Measurements from ENCODE around the gene PLAC1. TPM values are rescaled to one million over a fixed set of nuclear protein-coding genes. Genes with fewer than 3 reads are reported as not detected.

Gene PLAC1
- total RNA-seq, 3 donors from 2014 or later (not counting 1 experiment from before 2014, with no cell fraction given), result not detected

DNA sequence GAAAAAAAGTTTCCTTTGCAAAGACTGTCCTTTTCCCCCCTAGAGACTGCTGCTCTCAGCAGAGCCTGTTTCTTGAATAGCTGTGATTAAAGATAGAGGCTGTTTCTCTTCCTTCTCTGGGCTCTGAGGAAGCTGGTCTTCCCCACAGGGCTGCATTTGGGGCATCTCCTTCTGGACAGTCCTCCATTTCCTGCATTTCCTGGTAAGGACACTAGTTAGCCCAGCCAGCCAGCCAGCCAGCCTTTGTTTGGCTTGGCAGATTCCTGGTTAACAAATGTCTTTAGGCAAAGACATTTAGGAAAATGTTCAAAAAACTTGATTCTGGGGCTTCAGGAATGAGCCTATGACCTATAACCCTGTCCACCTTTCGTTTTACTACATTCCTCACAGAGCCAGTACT is 34.0 kb upstream of the PLAC1 start:
- H3K4me3 ChIP-seq (ENCODE audit: low read length), result no peak overlapping the region
- Mint-ChIP-seq H3K36me3 (no peaks in the 10 kb centered on the region), H3K4me3 (no peak overlapping the region), H3K27me3 (ENCODE audit: low read depth in 2 of 2) (peaks cover 0 to 26% of the 10 kb centered on the region in 2 donors), H3K9me3 (no peaks in the 10 kb centered on the region), H3K4me1 (peaks cover 0 to 20% of the 10 kb centered on the region in 2 donors), H3K27ac (peak overlapping the region in 1 of 2 donors; percentile 54)
- DNase-seq, result no peak
- H3K27me3 ChIP-seq (ENCODE audit: control insufficient read depth, insufficient read depth, low read length), result no peaks in the 10 kb centered on the region
- H3K9me3 ChIP-seq (ENCODE audit: control insufficient read depth, insufficient read depth, low read length), result no peaks in the 10 kb centered on the region
- no peak for ATAC-seq
- no peak overlapping the region for H3K27ac ChIP-seq (ENCODE audit: low read length)
- WGBS (ENCODE audit: insufficient coverage), result 78% methylated on average over 1 of the region's 1 CpG
- TF ChIP-seq, protein P1, sequence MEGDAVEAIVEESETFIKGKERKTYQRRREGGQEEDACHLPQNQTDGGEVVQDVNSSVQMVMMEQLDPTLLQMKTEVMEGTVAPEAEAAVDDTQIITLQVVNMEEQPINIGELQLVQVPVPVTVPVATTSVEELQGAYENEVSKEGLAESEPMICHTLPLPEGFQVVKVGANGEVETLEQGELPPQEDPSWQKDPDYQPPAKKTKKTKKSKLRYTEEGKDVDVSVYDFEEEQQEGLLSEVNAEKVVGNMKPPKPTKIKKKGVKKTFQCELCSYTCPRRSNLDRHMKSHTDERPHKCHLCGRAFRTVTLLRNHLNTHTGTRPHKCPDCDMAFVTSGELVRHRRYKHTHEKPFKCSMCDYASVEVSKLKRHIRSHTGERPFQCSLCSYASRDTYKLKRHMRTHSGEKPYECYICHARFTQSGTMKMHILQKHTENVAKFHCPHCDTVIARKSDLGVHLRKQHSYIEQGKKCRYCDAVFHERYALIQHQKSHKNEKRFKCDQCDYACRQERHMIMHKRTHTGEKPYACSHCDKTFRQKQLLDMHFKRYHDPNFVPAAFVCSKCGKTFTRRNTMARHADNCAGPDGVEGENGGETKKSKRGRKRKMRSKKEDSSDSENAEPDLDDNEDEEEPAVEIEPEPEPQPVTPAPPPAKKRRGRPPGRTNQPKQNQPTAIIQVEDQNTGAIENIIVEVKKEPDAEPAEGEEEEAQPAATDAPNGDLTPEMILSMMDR (IDR thresholded peaks at IDR 0.05), result no peak
- H3K36me3 ChIP-seq (ENCODE audit: control insufficient read depth, insufficient read depth, low read length), result no peaks in the 10 kb centered on the region
- intact Hi-C loops (cut with micrococcal nuclease), result no loop called here
- H3K4me1 ChIP-seq (ENCODE audit: control insufficient read depth, insufficient read depth, low read length), result no peaks in the 10 kb centered on the region

DNA sequence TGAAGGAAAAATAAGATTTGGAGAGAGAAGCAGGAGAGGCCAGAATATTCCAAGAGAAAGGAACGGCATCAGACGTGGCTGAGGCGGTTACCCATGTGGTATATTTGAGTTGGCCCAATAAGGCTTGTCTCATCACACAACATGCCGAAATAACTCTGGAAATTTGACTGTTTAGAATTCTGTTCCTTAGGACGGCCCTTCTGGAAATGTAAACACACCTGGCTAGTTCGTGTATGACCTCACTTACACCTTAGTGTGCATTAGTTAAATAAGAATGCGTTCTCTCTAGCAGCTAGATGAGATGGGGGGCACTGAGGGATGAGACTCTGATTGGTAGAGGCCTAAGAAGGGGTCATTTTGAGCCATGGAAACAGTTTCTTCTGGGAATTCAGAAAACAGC is 33.2 kb upstream of the PLAC1 start:
- Histone ChIP-seq H3K9me3 (ENCODE audit: control insufficient read depth, insufficient read depth, low read length) (no peaks in the 10 kb centered on the region), H3K27ac (ENCODE audit: low read length) (no peak overlapping the region), H3K4me3 (ENCODE audit: low read length) (no peak overlapping the region), H3K36me3 (ENCODE audit: control insufficient read depth, insufficient read depth, low read length) (no peaks in the 10 kb centered on the region), H3K27me3 (ENCODE audit: control insufficient read depth, insufficient read depth, low read length) (no peaks in the 10 kb centered on the region), H3K4me1 (ENCODE audit: control insufficient read depth, insufficient read depth, low read length) (no peaks in the 10 kb centered on the region)
- Mint-ChIP-seq H3K4me1 (peaks cover 0 to 20% of the 10 kb centered on the region in 2 donors), H3K36me3 (no peaks in the 10 kb centered on the region), H3K9me3 (no peaks in the 10 kb centered on the region), H3K4me3 (no peak overlapping the region), H3K27me3 (ENCODE audit: low read depth in 2 of 2) (peaks cover 0 to 26% of the 10 kb centered on the region in 2 donors), H3K27ac (no peak overlapping the region)
- TF ChIP-seq, protein P1 (IDR thresholded peaks at IDR 0.05), result no peak
- ATAC-seq (no peak), DNase-seq (no peak)
- intact Hi-C loops (cut with micrococcal nuclease), result no loop called here
- WGBS (ENCODE audit: insufficient coverage), result 92% methylated on average over 5 of the region's 7 CpGs

DNA sequence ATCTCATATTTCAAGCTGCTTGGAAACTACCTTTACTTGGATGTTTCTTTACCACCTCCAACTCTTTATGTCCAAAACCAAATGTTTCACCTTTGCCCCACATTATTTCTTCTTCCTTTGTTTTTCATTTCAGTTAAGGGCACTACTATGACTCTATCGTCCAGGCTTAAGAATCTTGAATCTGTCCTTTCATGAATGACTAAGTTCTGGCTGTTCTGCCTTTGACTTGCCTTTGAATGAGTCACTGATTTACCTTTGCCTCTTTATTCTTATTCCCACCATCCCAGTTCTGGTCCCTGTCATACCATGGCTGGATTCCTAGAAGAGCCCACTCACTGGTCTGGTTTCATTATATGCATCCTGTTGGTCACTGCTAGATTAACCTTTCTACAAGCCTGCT is 30.6 kb upstream of the PLAC1 start:
- 94% methylated on average over 1 of the region's 1 CpG for WGBS (ENCODE audit: insufficient coverage)
- peaks cover 0 to 15% of the 10 kb centered on the region in 2 donors for H3K4me1 Mint-ChIP-seq
- Histone ChIP-seq H3K9me3 (ENCODE audit: control insufficient read depth, insufficient read depth, low read length) (no peaks in the 10 kb centered on the region), H3K4me3 (ENCODE audit: low read length) (no peak overlapping the region), H3K27ac (ENCODE audit: low read length) (no peak overlapping the region), H3K36me3 (ENCODE audit: control insufficient read depth, insufficient read depth, low read length) (no peaks in the 10 kb centered on the region), H3K27me3 (ENCODE audit: control insufficient read depth, insufficient read depth, low read length) (no peaks in the 10 kb centered on the region), H3K4me1 (ENCODE audit: control insufficient read depth, insufficient read depth, low read length) (no peaks in the 10 kb centered on the region)
- TF ChIP-seq, protein P1 (IDR thresholded peaks at IDR 0.05), result no peak
- ATAC-seq, result no peak
- no peaks in the 10 kb centered on the region for H3K9me3 Mint-ChIP-seq
- peaks cover 0 to 26% of the 10 kb centered on the region in 2 donors for H3K27me3 Mint-ChIP-seq (ENCODE audit: low read depth in 2 of 2)
- H3K36me3 Mint-ChIP-seq, result no peaks in the 10 kb centered on the region
- DNase-seq, result no peak
- intact Hi-C loops (cut with micrococcal nuclease), result no loop called here
- H3K4me3 Mint-ChIP-seq, result no peak overlapping the region
- H3K27ac Mint-ChIP-seq, result no peak overlapping the region
